ENCODE measurements around the gene TLN1.

DNA sequence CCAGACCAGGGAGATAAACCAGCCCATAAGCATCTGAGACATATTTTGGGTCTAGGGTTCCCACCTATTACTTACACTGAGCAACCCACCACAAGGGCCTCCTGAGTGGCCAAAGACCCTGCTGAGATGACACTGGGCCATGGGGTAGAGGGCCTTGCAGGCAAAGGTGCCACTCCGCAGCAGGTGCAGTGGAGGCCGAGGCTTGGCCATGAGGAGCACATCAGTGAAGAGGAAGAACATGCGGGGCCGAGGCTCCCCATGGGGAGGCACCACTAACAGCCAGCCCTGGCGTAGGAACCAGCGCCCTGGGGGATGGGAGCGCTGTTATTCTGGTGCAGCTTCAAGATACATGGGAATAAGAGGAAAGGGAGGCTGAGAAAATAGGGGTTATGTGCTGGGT, 69.6 kb downstream of the TLN1 start:
- TF ChIP-seq POLR2A (IDR thresholded peaks at IDR 0.05), result no peak
- TF ChIP-seq, protein P1, sequence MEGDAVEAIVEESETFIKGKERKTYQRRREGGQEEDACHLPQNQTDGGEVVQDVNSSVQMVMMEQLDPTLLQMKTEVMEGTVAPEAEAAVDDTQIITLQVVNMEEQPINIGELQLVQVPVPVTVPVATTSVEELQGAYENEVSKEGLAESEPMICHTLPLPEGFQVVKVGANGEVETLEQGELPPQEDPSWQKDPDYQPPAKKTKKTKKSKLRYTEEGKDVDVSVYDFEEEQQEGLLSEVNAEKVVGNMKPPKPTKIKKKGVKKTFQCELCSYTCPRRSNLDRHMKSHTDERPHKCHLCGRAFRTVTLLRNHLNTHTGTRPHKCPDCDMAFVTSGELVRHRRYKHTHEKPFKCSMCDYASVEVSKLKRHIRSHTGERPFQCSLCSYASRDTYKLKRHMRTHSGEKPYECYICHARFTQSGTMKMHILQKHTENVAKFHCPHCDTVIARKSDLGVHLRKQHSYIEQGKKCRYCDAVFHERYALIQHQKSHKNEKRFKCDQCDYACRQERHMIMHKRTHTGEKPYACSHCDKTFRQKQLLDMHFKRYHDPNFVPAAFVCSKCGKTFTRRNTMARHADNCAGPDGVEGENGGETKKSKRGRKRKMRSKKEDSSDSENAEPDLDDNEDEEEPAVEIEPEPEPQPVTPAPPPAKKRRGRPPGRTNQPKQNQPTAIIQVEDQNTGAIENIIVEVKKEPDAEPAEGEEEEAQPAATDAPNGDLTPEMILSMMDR (IDR thresholded peaks at IDR 0.05 in 4 of 5, conservative IDR thresholded peaks at IDR 0.05 in 1 of 5), result no peak

All from gastrocnemius medialis (tissue), 4 donors.